HCT116 (cell line): Measurements from ENCODE around the gene CCDC70. TPM values are rescaled to one million over a fixed set of nuclear protein-coding genes. Genes with fewer than 3 reads are reported as not detected.

ENCODE experiments used
- ATAC-seq: fragments of 200-7000 bp; cut with Tn5 transposase; 2 replicates; pipeline ENCODE4 v1.9.1; 2020; ENCODE audit warnings: mild to moderate bottlenecking, moderate library complexity
- BruUV-seq: library from RNA; stranded (reverse); fragments of 400-500 nt; replicated peaks from 2 replicates; lab custom pipeline; 2021; lab: Mats Ljungman, UMichigan
- CTCF ChIA-PET: fragments of 300-600 bp; sonication (Branson Sonifier 250); formaldehyde crosslinking; loops from one replicate; lab custom pipeline; 2021; ENCODE audit warnings: antibody characterized with exemption; lab: Charles Lee
- POLR2A ChIA-PET: fragments of 300-600, 350-600 bp; sonication (Branson Sonifier 250); formaldehyde crosslinking; loops from one replicate; lab custom pipeline; 2021; ENCODE audit warnings: antibody characterized with exemption; lab: Charles Lee
- RAD21 ChIA-PET, 2 experiments: fragments of 300-600 bp; sonication (Branson Sonifier 250); formaldehyde crosslinking; loops; one replicate each; lab custom pipeline; 2023; ENCODE audit warnings: low total read pairs in 2 of 2; ENCODE audit not compliant: uncharacterized antibody in 2 of 2, unreplicated experiment in 2 of 2, low non-redundant PET in 1 of 2; lab: Charles Lee
- DNase-seq: peaks from one replicate; pipeline ENCODE4 v3.0.0-alpha.2; 2010; ENCODE audit warnings: low read depth, low spot score
- H2AFZ ChIP-seq: fragments of 200-600 bp; shearing (Covaris generic), sonication (generic); 2 replicates; pipeline ENCODE4 v1.6.1; 2017; ENCODE audit warnings: low read depth, mixed run types, mixed read lengths, antibody characterized with exemption, low read length; ENCODE audit not compliant: poor library complexity, severe bottlenecking
- H3K27ac ChIP-seq: 2 replicates; pipeline ENCODE4 v1.5.1; 2012; ENCODE audit warnings: low read depth, low read length
- H3K27me3 ChIP-seq: fragments of 200-600 bp; sonication (generic); 2 replicates; pipeline ENCODE4 v1.6.1; 2016; ENCODE audit warnings: mixed run types, low read length, mixed read lengths; ENCODE audit not compliant: insufficient read depth
- H3K36me3 ChIP-seq, 2 experiments: fragments of 200-500 bp in 1 of 2; fragments of 200-600 bp in 1 of 2; sonication (Bioruptor generic) in 1 of 2; sonication (generic) in 1 of 2; 2 replicates each; pipeline versions ENCODE4 v1.5.1 to v1.6.1; 2014 to 2016; ENCODE audit warnings: low read length in 2 of 2, inconsistent platforms in 1 of 2, mixed read lengths in 1 of 2, mixed run types in 1 of 2; ENCODE audit not compliant: insufficient read depth in 2 of 2, control insufficient read depth in 1 of 2
- H3K4me1 ChIP-seq, 2 experiments: fragments of 200-600 bp in 1 of 2; sonication (generic) in 1 of 2; 2 replicates each; pipeline versions ENCODE4 v1.5.1 to v1.6.1; 2012 to 2017; ENCODE audit warnings: low read length in 2 of 2, inconsistent platforms in 1 of 2, mild to moderate bottlenecking in 1 of 2, mixed read lengths in 1 of 2, mixed run types in 1 of 2, moderate library complexity in 1 of 2; ENCODE audit not compliant: insufficient read depth in 2 of 2, control insufficient read depth in 1 of 2
- H3K4me2 ChIP-seq: fragments of 200-600 bp; sonication (generic); 2 replicates; pipeline ENCODE4 v1.6.1; 2017; ENCODE audit warnings: mixed run types, low read length, mixed read lengths
- H3K4me3 ChIP-seq, 2 experiments: fragments of 200-600 bp in 1 of 2; sonication (generic) in 1 of 2; replicated peaks in 1 of 2; 2 replicates each; pipeline ENCODE4 v1.5.1; 2011 to 2016; ENCODE audit warnings: low read length in 2 of 2, control low read depth in 1 of 2, low read depth in 1 of 2, mild to moderate bottlenecking in 1 of 2, mixed read lengths in 1 of 2, mixed run types in 1 of 2
- H3K79me2 ChIP-seq: fragments of 200-600 bp; sonication (generic); 2 replicates; pipeline ENCODE4 v1.6.1; 2017; ENCODE audit warnings: mild to moderate bottlenecking, mixed run types, low read length, moderate library complexity, mixed read lengths; ENCODE audit not compliant: insufficient read depth
- H3K9ac ChIP-seq: fragments of 200-600 bp; sonication (generic); 2 replicates; pipeline ENCODE4 v1.6.1; 2016; ENCODE audit warnings: low read length, mixed read lengths
- H3K9me2 ChIP-seq: fragments of 200-600 bp; sonication (generic), shearing (Covaris generic); 2 replicates; pipeline ENCODE4 v1.6.1; 2017; ENCODE audit warnings: mixed run types, mild to moderate bottlenecking, moderate library complexity; ENCODE audit not compliant: insufficient read depth
- H3K9me3 ChIP-seq, 2 experiments: fragments of 200-500 bp in 1 of 2; fragments of 200-600 bp in 1 of 2; sonication (Bioruptor generic) in 1 of 2; sonication (generic) in 1 of 2; 2 replicates each; pipeline ENCODE4 v1.6.1; 2014 to 2017; ENCODE audit warnings: low read length in 2 of 2, mixed read lengths in 2 of 2, inconsistent platforms in 1 of 2, low read depth in 1 of 2, mild to moderate bottlenecking in 1 of 2, mixed run types in 1 of 2, moderate library complexity in 1 of 2; ENCODE audit not compliant: control insufficient read depth in 1 of 2, insufficient read depth in 1 of 2
- H4K20me1 ChIP-seq: fragments of 200-600 bp; sonication (generic), shearing (Covaris generic); 2 replicates; pipeline ENCODE4 v1.6.1; 2017; ENCODE audit warnings: mixed run types, mild to moderate bottlenecking, moderate library complexity; ENCODE audit not compliant: insufficient read depth
- CBX3 ChIP-seq: IDR thresholded peaks from 2 replicates; pipeline ENCODE4 v1.6.1; 2012; ENCODE audit warnings: low read depth
- JUND ChIP-seq: IDR thresholded peaks from 2 replicates; pipeline ENCODE4 v1.6.1; 2012
- RAD21 ChIP-seq: IDR thresholded peaks from 2 replicates; pipeline ENCODE4 v1.6.1; 2012; ENCODE audit warnings: low read depth, mild to moderate bottlenecking
- YY1 ChIP-seq: IDR thresholded peaks from 2 replicates; pipeline ENCODE4 v1.6.1; 2011; ENCODE audit warnings: low read length, low read depth, moderate library complexity, mild to moderate bottlenecking; ENCODE audit not compliant: insufficient replicate concordance; ENCODE audit errors: extremely low read depth
- ZNF274 ChIP-seq: fragments of 200-500 bp; sonication (Bioruptor generic); IDR thresholded peaks from 2 replicates; pipeline ENCODE4 v1.6.1; 2014; ENCODE audit warnings: mild to moderate bottlenecking, low read depth, low read length, inconsistent platforms
- intact Hi-C: fragments of 100-400 bp; cut with micrococcal nuclease; formaldehyde crosslinking; loops from 2 replicates; pipeline ENCODE4 v1.10.0; 2022
- total RNA-seq: library from RNA; stranded (reverse); gene quantifications from one replicate; pipeline ENCODE4 v1.2.1, GENCODE V29; 2021; ENCODE audit not compliant: unreplicated experiment
- TF ChIP-seq, protein P1 (sequence below): IDR thresholded peaks from 2 replicates; pipeline ENCODE4 v1.6.1; 2012

CCDC70 gene
- total RNA-seq, 1 experiment from 2014 or later, result not detected

DNA sequence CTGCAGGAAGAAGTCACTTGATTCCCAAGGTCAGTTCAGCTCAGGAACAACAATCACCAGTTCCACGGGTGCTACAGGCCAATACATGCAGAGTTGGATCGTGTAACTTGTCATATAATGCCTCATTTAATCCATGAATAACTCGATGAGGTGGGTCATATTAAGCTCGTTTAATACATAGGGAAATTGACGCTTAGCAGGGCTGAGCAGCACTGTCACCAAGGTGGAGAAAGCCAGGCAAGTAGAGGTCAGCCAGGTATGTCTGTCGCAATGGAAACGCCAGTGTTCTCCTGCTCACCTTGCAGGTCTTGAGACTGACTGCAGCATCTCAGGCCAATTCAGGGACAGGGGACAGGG lies 52.3 kb downstream of the CCDC70 start:
- intact Hi-C loops, result no loop called here
- DNase-seq (no peak), ATAC-seq (no peak)
- ChIA-PET CTCF (interaction anchor here (1.0 kb wide), 1 partner anchor 9 kb away, joined by 3 read pairs; no protein-coding TSS in a partner anchor), RAD21 (no interaction called here), POLR2A (no interaction called here)
- no peaks in the 10 kb centered on the region for H4K20me1 ChIP-seq
- no peaks in the 10 kb centered on the region for H3K27me3 ChIP-seq
- no peaks in the 10 kb centered on the region for H3K9me2 ChIP-seq
- no TSS peak for BruUV-seq
- no peaks in the 10 kb centered on the region for H3K9me3 ChIP-seq
- H3K27ac ChIP-seq, result no peak overlapping the region
- no peak overlapping the region for H3K4me3 ChIP-seq
- H3K36me3 ChIP-seq, result no peaks in the 10 kb centered on the region
- H3K79me2 ChIP-seq, result no peaks in the 10 kb centered on the region
- TF ChIP-seq CBX3, result no peak
- TF ChIP-seq JUND, result no peak
- TF ChIP-seq RAD21, result no peak
- TF ChIP-seq ZNF274, result no peak
- TF ChIP-seq YY1, result no peak
- TF ChIP-seq, protein P1, sequence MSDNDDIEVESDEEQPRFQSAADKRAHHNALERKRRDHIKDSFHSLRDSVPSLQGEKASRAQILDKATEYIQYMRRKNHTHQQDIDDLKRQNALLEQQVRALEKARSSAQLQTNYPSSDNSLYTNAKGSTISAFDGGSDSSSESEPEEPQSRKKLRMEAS, result no peak
- H3K9ac ChIP-seq, result no peak overlapping the region
- no peak overlapping the region for H3K4me2 ChIP-seq
- no peaks in the 10 kb centered on the region for H3K4me1 ChIP-seq
- no peak overlapping the region for H2AFZ ChIP-seq

Other genes with a start within 250 kb of the CCDC70 start
- gene DHRS12, start 57.8 kb upstream of the CCDC70 start, total RNA-seq, result 3.9 TPM
- gene TMEM272, start 16.8 kb upstream of the CCDC70 start, total RNA-seq, result 0.17 TPM
- gene ATP7B, start 149.5 kb downstream of the CCDC70 start, total RNA-seq, result 10.3 TPM
- gene ALG11, start 150.4 kb downstream of the CCDC70 start, total RNA-seq, result 22.6 TPM
- 9.0 TPM for gene UTP14C, start 162.7 kb downstream of the CCDC70 start, total RNA-seq